ENCODE results near the gene CYS1. TPM values are rescaled to one million over a fixed set of nuclear protein-coding genes. Genes with fewer than 3 reads are reported as not detected.

The CYS1 gene
- total RNA-seq (2021) (0.85 to 1.2 TPM (median 1.1 TPM) in 3 replicates), Bru-seq, nascent RNA (percentile 30 among the genes with signal in this experiment)
- long read RNA-seq, experiment 1, partial matches to known transcripts: 0 of 5 reads
- long read RNA-seq, experiment 1, other reads (novel, unspliced or antisense): 1 of 5 reads
- long read RNA-seq, experiment 2, partial matches to known transcripts: 0 of 2 reads
- long read RNA-seq, experiment 2, other reads (novel, unspliced or antisense): 1 of 2 reads
- long read RNA-seq, experiment 3: 0 reads

GRCh38 chr2:10079870-10080535 lies at the start of gene CYS1:
TSS of gene CYS1 (minus strand) at chr2:10080411. CDS start at chr2:10080223, 188 bp downstream.
- CTCF ChIA-PET: interaction anchor here (0.6 to 4.4 kb wide), 16 partner anchors 9 to 355 kb away, joined by 3 to 53 read pairs (median 4); no protein-coding TSS in a partner anchor
- peak; percentile 62 for ATAC-seq
- no peaks in the 10 kb centered on the region; the same call in 1 of the 2 replicates for H3K36me3 Mint-ChIP-seq
- H3K4me3 Mint-ChIP-seq: peak within 1 kb of the TSS; percentile 86
- H3K27ac Mint-ChIP-seq: no peak within 1 kb of the TSS
- peaks cover 18% of the 10 kb centered on the region for H3K4me1 Mint-ChIP-seq
- POLR2A ChIA-PET: interaction anchor here (1.0 kb wide), 1 partner anchor 15 kb away, joined by 3 read pairs; no protein-coding TSS in a partner anchor
- H3K9me3 Mint-ChIP-seq: no peaks in the 10 kb centered on the region
- no peak for TF ChIP-seq PRRX2 (CRISPR knock-in tag; IDR thresholded peaks at IDR 0.05)
- TF ChIP-seq GABPB1 (CRISPR knock-in tag; IDR thresholded peaks at IDR 0.05): no peak
- peak; percentile 36; the same call in 1 of the 2 replicates for TF ChIP-seq CTCF (IDR thresholded peaks at IDR 0.05)
- H3K27me3 Mint-ChIP-seq (ENCODE audit: low read depth): peaks cover 59% of the 10 kb centered on the region
- peak; percentile 61 for DNase-seq (ENCODE audit: low spot score)

GRCh38 chr2:10129490-10129889 lies 49.3 kb upstream of the CYS1 start:
- Mint-ChIP-seq H3K27me3 (ENCODE audit: low read depth) (no peaks in the 10 kb centered on the region), H3K36me3 (peaks cover 77% of the 10 kb centered on the region)

GRCh38 chr2:10128420-10128819 lies 48.2 kb upstream of the CYS1 start:
- H3K27ac Mint-ChIP-seq: no peak overlapping the region
- no peak for TF ChIP-seq TEAD1 (CRISPR knock-in tag; IDR thresholded peaks at IDR 0.05)
- no peak overlapping the region for H3K4me3 Mint-ChIP-seq
- peaks cover 54% of the 10 kb centered on the region for H3K4me1 Mint-ChIP-seq
- H3K27me3 Mint-ChIP-seq (ENCODE audit: low read depth): no peaks in the 10 kb centered on the region
- H3K9me3 Mint-ChIP-seq: no peaks in the 10 kb centered on the region
- CTCF ChIA-PET: interaction anchor here (1.2 kb wide), 1 partner anchor 57 kb away, joined by 3 read pairs; no protein-coding TSS in a partner anchor
- DNase-seq (ENCODE audit: low spot score) (no peak), ATAC-seq (no peak)
- POLR2A ChIA-PET: no interaction called here
- H3K36me3 Mint-ChIP-seq: peaks cover 82% of the 10 kb centered on the region

More at GRCh38 chr2:10129490-10129889, 49.3 kb upstream of the CYS1 start:
- Mint-ChIP-seq H3K4me3 (no peak overlapping the region), H3K4me1 (peaks cover 45% of the 10 kb centered on the region), H3K9me3 (no peaks in the 10 kb centered on the region), H3K27ac (no peak overlapping the region)
- TF ChIP-seq IRF2 (CRISPR knock-in tag; IDR thresholded peaks at IDR 0.05; ENCODE audit: borderline replicate concordance, low read depth): no peak
- DNase-seq (ENCODE audit: low spot score) (no peak), ATAC-seq (no peak)
- ChIA-PET CTCF (interaction anchor here (0.6 to 1.3 kb wide), 4 partner anchors 12 to 58 kb away, joined by 3 to 4 read pairs (median 4); no protein-coding TSS in a partner anchor), POLR2A (no interaction called here)

GRCh38 chr2:10126632-10127026 lies 46.4 kb upstream of the CYS1 start:
- TF ChIP-seq RELA (CRISPR knock-in tag; IDR thresholded peaks at IDR 0.05; ENCODE audit: borderline replicate concordance): no peak
- TF ChIP-seq ZNF532 (CRISPR knock-in tag; IDR thresholded peaks at IDR 0.05; ENCODE audit: borderline replicate concordance): no peak
- no peak for TF ChIP-seq AR (CRISPR knock-in tag; IDR thresholded peaks at IDR 0.05)
- no peak for TF ChIP-seq PRRX2 (CRISPR knock-in tag; IDR thresholded peaks at IDR 0.05)
- Mint-ChIP-seq H3K9me3 (no peaks in the 10 kb centered on the region), H3K4me3 (no peak overlapping the region), H3K27me3 (ENCODE audit: low read depth) (no peaks in the 10 kb centered on the region), H3K4me1 (peaks cover 40% of the 10 kb centered on the region), H3K27ac (no peak overlapping the region), H3K36me3 (peaks cover 77% of the 10 kb centered on the region)
- no peak for ATAC-seq
- no peak for DNase-seq (ENCODE audit: low spot score)
- POLR2A ChIA-PET: no interaction called here
- CTCF ChIA-PET: interaction anchor here (1.6 kb wide), 1 partner anchor 14 kb away, joined by 4 read pairs; no protein-coding TSS in a partner anchor
